NCI-H1436 (cell line): ENCODE results near the gene TBCD.

ENCODE experiments used
- DNase-seq: peaks from one replicate; lab custom pipeline; 2025; lab: John Stamatoyannopoulos, UW

TBCD gene

DNA sequence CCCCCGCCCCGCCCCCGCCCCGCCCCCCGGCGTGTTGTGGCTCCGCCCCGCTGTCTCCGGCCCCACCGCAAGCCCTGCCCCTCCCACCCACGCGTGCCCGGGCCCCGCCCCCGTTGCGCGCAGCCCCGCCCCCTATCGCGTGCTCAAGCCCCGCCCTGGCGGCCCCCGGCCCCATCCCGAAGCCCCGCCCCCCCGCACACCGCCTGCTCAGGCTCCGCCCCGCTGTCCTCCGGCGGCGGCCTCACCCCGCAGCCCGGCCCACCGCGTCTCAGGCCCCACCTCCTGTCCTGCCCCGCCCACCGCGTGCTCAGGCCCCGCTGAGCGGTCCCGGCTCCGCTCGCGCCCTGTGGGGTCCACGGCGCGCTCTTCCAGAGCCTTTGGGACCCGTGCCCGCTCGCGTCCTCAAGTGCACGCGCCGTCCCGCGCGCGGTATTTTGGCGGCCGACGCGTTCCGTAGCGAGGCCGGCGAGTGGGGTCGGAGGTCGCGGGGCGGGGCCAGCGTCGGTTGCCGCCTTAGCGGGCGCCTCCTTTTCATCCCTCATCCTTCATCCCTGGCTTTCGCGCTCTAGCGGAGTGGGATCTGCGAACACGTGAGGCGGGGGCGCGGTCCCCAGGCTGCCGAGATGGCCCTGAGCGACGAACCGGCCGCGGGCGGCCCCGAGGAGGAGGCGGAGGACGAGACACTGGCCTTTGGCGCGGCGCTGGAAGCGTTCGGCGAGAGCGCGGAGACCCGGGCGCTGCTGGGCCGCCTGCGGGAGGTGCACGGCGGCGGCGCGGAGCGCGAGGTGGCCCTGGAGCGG lies at the start of gene TBCD:
TBCD (plus strand) TSS at position 495 of the 800 bp plus-strand sequence; CDS start at position 624, 129 bp downstream.
- peak; percentile 96 for DNase-seq

GRCh38 chr17:82702231-82702927 lies 49.5 kb upstream of the TBCD start:
- no peak for DNase-seq

GRCh38 chr17:82703036-82703745 lies 48.7 kb upstream of the TBCD start:
- no peak for DNase-seq

DNA sequence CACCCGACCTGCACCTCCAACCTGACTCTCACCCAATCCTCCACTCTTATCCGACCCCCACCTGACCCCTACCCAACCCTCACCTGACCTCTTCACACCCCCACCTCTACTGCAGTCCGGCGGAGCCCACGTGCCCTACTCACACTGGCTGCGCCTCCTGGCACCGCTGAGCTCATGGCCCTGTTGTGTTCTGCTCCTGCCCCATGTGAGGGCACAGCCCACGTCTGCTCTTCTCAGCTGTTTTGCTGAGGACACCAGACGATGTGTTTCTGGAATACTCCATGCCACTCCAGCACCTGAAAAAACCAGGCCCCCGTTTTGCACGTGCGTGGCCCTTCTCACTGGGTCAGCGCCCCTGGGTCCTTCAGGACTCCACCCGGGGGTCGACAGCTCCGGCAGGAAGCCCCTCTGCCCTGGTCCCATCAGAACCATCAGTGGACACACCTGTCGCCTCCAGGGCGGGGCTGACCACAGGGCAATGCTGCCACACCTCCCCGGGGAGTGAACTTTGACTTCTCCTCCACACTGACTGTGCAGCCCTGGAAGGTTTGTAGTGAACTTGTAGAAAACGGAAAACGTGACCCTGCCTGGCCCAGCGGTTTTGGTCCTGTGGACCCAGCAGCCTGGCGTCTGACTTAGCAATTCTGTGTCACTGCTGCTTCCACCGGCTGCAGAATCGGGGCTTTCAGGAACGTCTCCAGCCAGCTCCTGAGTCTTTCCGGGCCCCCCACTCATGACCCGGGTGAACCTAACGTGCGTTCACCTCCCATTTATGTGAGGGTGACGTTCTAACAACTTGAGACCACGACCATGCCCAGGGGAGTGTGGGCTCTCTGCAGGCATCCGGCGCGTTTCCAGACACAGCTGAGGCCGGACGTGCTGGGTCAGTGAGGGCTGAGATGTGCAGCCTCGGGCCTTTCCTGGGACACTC lies 47.7 kb upstream of the TBCD start:
- DNase-seq = no peak

GRCh38 chr17:82704886-82705285 lies 47.0 kb upstream of the TBCD start:
- no peak for DNase-seq

DNA sequence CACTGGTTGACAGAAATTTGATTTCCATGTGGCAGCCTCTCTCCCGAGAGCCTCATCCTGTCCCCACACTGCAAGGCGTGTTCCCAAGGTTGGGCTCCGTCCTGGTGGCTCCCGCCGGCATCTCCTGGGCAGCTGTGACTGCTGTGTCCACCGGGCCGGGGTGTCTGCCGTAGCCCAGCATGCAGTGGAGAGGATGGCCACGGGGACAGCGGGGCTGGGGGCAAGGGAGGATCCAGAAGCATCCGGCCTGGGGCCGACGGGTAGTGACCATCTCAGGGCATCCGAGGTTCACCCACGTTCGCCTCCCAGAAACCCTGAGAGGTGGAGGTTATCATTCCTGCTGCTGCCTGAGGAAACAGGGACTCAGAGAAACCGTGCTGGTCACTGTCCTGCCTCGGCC lies 46.1 kb upstream of the TBCD start:
- DNase-seq = no peak

DNA sequence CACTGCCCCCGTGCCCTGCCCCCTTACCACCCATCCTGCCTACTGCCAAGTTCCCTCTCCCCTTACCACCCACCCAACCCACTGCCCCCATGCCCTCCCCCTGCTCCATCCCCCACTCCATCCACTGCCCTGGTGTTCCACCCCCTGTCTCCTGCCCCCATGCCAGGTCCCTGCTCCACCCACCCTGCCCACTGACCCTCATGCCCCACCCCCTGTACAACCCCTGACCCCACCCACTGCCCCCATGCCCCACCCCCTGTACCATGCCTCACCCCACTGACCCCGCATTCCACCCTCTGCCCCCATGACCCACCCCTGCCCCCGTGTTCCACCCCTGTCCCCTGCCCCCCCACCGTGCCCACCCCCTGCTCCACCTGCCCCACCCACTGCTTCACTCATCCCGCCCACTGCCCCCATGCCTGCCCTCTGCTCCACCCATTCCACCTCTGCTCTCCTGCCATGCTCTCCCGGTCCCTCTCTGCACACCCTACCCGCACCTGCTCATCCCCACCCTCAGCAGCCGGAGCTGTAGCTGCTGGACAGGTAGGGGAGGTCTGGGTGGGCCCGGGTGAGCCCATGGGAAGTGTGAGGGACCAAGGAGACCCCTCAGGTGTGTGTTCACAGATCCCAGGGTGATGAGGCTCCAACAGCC lies 42.7 kb upstream of the TBCD start:
- no peak for DNase-seq

- DNase-seq = no peak
These were observed 42.0 kb upstream of the TBCD start for GRCh38 chr17:82709676-82710498.

- no peak for DNase-seq
These were observed 41.2 kb upstream of the TBCD start for GRCh38 chr17:82710499-82711232.

DNA sequence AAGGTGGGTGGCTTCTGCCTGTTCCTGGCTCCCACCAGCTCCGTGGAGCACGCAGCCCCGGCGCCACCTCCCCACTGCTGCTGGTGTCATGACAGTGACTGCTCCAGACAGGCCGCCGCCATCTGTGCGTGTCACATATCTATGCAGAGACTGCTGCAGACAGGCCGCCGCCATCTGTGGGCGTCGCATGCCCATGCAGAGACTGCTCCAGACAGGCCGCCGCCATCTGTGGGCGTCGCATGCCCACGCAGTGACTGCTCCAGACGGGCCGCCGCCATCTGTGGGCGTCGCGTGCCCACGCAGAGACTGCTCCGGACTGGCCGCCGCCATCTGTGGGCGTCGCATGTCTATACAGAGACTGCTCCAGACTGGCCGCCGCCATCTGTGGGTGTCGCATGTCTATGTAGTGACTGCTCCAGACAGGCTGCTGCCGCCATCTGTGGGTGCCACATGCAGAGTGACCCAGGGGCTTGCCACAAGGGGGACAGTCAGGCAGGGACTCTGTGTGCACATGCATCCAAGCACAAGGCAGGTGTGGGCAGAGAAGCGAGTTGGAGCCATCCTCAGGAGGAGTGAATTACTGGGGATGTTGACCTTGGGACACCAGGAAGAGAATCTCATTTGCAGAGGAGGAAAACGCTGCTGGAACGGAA lies 38.7 kb upstream of the TBCD start:
- no peak for DNase-seq

GRCh38 chr17:82716203-82717010 lies 35.5 kb upstream of the TBCD start, which contains the start of gene FN3KRP:
Gene FN3KRP, plus strand, starts transcription at chr17:82716706. Its CDS starts 50 bp downstream, at chr17:82716756.
- peak; percentile 98 for DNase-seq

GRCh38 chr17:82718986-82719685 lies 32.7 kb upstream of the TBCD start:
- no peak for DNase-seq

DNA sequence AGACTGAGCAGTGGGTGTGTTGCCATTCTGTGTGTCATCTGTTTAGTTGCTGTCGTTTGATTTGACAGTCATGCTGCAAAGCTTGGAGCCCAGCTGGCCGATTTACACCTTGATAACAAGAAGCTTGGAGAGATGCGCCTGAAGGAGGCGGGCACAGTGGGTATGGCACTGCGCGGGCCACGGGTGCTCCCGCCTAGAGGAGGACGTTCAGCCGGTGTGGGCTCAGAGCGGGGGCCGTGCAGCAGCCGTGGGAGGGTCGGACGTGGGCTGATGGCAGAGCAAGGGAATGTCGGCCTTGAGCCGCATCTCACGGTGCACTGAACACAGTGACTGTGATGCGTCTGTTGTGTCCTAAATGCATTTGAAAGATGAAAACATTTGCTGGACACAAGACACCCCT lies 31.7 kb upstream of the TBCD start:
- DNase-seq = no peak

DNA sequence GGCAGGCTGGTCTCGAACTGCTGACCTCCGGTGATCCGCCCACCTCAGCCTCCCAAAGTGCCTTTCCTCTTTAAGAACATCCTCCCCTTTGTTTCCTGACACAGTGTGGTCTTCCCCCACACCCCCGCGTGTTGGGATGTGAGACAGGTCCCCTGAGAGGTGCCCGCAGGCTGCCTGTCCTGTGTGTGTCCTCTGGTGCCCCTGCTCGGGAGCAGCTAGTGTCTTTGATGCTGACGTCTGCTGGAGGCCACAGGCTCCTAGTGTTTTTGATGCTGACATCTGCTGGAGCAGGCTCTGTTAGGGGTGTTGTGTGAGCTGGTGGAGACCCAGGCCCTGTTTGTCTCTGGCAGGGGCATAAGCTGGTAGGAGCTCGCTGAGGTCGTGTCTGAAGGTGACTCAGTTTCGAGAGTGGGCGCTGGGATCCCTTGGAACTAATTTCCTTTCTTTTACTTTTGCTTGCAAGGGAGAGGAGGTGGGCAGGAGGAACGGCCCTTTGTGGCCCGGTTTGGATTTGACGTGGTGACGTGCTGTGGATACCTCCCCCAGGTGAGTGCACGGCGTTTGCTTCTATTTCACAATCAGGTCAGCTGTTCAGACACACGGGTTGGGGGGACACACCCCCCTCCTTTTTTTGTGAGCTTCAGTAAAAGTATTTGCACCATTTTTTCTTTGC lies 29.4 kb upstream of the TBCD start:
- DNase-seq = no peak

DNA sequence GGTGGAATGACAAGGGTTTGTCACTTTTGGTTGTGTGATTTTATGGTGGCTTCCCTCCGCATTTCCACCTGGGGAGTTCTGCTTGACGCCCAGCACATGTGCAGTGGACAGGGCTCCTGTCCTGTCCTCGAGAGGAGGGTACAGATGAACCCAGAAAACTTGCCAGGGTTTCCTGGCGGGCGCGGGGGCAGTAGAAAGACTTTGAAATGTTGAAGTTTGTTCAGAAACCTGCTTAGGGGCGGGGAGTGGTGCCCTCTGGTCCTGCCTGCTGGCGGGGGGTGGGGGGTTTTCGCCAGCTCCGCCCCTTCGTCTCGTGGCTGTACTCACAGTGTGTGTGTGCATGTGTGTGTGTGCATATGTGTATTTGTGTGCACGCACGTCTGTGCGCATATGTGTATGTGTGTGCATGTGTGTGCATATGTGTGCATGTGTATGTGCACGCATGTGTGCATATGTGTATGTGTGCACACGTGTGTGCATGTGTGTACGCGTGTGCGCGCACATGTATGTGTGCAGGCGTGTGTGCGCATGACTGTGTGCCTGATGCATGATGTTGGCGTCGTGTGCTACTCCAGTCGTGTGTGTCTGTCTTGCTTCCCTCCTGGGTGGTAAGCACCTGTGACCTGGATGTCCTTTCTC lies 28.6 kb upstream of the TBCD start:
- DNase-seq = no peak

DNA sequence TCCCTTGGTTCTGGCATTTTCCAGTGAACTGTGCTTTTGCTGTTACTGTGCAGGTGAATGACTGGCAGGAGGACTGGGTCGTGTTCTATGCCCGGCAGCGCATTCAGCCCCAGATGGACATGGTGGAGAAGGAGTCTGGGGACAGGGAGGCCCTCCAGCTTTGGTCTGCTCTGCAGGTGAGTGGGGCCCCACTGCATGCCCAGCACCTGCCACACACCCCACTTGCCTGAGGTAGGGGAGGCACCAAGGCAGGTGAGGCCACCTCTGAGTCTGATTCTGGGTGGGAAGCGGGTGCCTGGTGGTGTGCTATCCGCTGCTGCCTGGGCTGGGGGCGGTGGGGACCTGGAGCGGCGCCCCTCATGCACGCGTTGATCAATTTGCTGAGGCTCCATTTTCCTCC lies 25.4 kb upstream of the TBCD start:
- DNase-seq = no peak
